SK-MEL-5 (cell line): ENCODE data around the gene AP3S1. TPM values are rescaled to one million over a fixed set of nuclear protein-coding genes. Genes with fewer than 3 reads are reported as not detected.
A peak's percentile ranks its signal among the peaks of the same experiment; 100 is the strongest.
"Not testable (repeated sequence)": the region's sequence is repeated elsewhere in the genome, so short reads cannot be mapped to it uniquely, and the experiment has no call there.

Experiments
- DNase-seq: peaks from one replicate; pipeline ENCODE4 v3.0.0-alpha.2; 2016; ENCODE audit warnings: low read depth, low spot score
- in situ Hi-C: cut with HindIII; loops from 2 replicates; pipeline ENCODE4 v1.10.0; 2016; ENCODE audit warnings: low sequenced_read_pairs, high pct_unique_total_duplicates, low pct_unique_long_range_greater_than_20kb
- polyA plus RNA-seq, 2 experiments: library from polyadenylated mRNA; depleted of rRNA; stranded (reverse); fragments of >200 nt; gene quantifications; 2 replicates each; pipeline ENCODE4 v1.2.3, GENCODE V29; 2015
- total RNA-seq: library from RNA; depleted of rRNA; stranded (reverse); fragments of >200 nt; shearing (Covaris generic); gene quantifications from 2 replicates; pipeline ENCODE4 v1.2.3, GENCODE V29; 2014; rRNA removed

AP3S1 gene
- 80.1 and 96.5 TPM in 2 replicates for total RNA-seq
- 69.6 and 85.3 TPM in 2 replicates for polyA plus RNA-seq (2015; cell fraction: cytosol; rRNA removed)
- 20.9 and 70.4 TPM in 2 replicates for polyA plus RNA-seq (2015; cell fraction: nucleus; rRNA removed)

- in situ Hi-C loops = no loop called here
Measured at GRCh38 chr5:115841382-115842088, at the start of gene AP3S1, which contains the start of gene ATG12. TSS of gene AP3S1 (plus strand) at chr5:115841935. CDS start at chr5:115842038, 103 bp downstream. TSS of gene ATG12 (minus strand) at chr5:115841565. CDS start at chr5:115841552, 13 bp downstream.

DNA sequence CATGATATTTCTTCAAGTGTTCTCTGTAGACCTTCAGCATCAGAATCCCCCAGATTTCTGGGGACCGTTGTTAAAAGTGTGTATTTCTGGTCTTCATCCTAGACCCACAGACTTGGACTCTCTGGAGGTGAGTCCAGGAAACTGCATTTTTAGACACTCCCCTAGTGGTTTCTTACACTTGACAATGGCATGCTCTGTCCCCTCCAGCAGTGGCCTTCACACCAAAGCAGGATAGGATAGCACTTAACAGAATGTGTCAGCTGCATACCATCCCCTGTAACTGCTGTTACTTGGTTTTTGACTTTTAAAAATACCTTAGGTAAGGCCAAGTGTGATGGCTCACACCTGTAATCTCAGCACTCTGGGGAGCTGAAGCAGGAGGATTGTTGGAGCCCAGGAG lies 46.0 kb upstream of the AP3S1 start:
- in situ Hi-C loops = no loop called here
- no peak for DNase-seq

More at GRCh38 chr5:115841382-115842088, at the start of gene AP3S1, which contains the start of gene ATG12:
- peak; percentile 94 for DNase-seq

DNA sequence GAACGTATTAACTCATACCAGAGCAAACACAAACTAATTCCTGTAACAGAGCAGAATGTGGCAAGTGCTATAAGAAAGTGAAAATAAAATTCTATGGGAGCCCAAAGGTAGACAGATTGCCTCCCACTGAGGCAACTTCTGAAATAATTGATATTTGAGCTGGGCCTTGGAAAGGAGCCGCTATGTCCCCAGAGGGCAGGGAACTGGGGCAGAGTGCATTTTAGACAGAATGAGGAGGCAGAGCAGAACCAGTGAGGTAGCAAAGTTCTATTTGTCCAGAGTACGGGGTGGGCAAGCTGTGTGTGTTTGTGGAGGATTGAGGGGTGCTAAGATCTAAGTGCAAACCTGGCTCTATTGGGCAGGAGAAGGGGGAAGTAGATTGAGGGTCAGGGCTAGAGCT lies 45.1 kb upstream of the AP3S1 start:
- no peak for DNase-seq
- in situ Hi-C loops = no loop called here

GRCh38 chr5:115798252-115798651 lies 43.5 kb upstream of the AP3S1 start:
- in situ Hi-C loops = no loop called here

GRCh38 chr5:115800108-115800507 lies 41.6 kb upstream of the AP3S1 start:
- in situ Hi-C loops = no loop called here
- no peak for DNase-seq

More at GRCh38 chr5:115798252-115798651, 43.5 kb upstream of the AP3S1 start:
- DNase-seq = no peak

- no peak for DNase-seq
Measured at GRCh38 chr5:115801152-115801551, 40.6 kb upstream of the AP3S1 start.

GRCh38 chr5:115801984-115802383 lies 39.8 kb upstream of the AP3S1 start:
- no peak for DNase-seq
- in situ Hi-C loops = no loop called here

More at GRCh38 chr5:115801152-115801551, 40.6 kb upstream of the AP3S1 start:
- in situ Hi-C loops = no loop called here

DNA sequence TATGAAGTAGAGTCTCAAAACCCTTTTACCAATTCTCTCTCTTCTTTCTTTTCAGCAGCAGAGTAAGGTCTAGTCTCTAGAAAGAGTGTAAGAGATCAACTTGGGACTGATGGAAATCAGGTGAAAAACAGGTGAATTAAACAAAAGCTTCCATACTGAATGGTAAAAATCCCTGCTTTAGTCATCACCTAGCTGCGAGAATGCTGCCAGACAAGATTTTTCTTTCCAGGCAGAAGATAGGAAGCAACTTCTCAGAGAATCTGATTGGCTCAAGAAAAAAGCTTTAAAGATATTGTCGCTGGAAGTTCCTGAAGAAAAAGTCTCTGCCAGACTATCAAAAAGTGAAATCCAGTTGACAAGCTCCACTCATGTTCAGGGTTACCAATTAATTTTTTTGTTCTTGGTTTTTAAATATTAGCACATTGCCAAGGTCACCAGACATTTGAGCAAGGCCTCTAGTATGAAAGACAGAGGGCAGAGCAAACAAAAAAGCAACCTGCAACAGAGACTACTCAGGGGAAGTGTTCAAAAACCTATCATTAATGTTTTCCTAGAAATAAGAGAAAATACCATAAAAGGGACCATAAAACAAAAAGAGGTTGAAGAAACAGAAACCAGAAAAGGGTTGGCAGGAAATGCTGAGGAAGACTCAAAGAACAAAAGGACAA lies 34.6 kb upstream of the AP3S1 start:
- in situ Hi-C loops = no loop called here
- DNase-seq = no peak

DNA sequence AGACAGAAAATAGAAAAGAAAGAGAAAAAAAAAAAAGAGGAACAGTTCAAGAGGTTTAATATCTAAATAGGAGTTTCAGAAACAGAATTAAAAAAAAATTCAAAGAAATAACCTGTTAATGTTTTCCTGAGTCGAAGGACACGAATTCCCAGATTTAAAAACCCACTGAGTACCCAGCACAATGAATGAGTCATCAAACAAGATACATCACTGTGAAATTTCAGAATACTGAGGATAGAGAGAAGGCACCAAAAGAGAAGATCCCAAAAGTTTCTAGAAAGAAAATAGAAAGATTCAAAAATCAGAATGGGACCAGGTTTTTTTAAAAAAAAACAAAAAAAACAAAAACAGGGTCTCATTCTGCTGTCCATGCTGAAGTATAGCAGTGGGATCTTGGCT lies 34.1 kb upstream of the AP3S1 start:
- in situ Hi-C loops = no loop called here
- DNase-seq = no peak

DNA sequence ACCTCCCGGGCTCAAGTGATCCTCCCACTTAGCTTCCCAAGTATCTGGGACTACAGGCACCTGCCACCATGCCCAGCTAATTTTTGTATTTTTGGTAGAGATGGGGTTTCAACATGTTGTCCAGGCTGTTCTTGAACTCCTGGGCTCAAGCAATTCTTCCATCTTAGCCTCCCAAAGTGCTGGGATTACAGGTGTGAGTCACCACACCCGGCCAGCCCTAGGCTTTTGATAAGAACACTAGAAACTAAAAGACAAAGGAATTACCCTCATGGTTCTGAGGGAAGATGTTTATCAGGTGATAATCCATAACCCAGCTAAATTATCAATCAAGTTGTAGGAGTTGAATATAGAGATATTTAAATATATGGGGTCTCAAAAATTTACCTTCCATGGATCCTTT lies 33.7 kb upstream of the AP3S1 start:
- in situ Hi-C loops, DNase-seq: not testable (repeated sequence)

GRCh38 chr5:115809946-115810345 lies 31.8 kb upstream of the AP3S1 start:
- DNase-seq = no peak
- in situ Hi-C loops = no loop called here

- in situ Hi-C loops = no loop called here
- no peak for DNase-seq
Measured at GRCh38 chr5:115810761-115811160, 31.0 kb upstream of the AP3S1 start.

- in situ Hi-C loops = no loop called here
- no peak for DNase-seq
Measured at GRCh38 chr5:115811406-115811805, 30.3 kb upstream of the AP3S1 start.

DNA sequence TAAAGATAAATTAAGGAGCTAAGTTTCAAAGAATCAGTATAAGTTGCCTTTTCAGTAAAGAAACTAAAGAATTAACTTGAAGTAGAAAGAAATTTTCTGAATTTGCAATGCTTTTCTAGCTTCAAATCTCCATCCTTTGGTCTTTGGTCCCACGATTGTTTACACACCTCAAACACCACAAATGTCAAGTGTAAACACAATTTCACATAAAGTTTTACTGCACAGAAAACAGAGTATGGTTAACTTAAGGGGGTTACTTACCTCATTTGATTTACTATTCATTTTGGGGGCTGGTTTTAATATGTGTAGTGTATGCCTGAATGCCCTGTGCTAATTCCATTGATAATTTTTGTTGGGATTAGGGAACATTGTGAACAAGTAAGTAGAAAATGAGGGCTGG lies 29.4 kb upstream of the AP3S1 start:
- no peak for DNase-seq
- in situ Hi-C loops = no loop called here

DNA sequence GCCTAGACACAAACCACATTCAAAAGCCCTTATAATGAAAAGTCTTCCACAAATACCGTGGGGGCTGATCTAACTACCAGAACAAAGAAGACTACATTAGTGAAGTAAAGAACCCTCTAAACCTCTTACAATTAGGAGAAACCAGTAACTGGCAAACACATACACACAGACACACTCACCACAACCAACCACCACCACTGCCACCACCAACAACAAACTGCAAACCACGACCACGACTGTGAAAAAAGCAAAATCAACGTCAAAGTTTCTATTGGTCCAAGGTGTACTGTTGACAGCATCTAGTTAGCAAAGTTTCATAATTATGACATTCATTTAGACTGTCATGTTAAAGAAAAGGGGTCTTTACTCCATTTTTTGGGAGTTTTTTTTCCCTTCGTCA lies 28.0 kb upstream of the AP3S1 start:
- DNase-seq = peak; percentile 24
- in situ Hi-C loops = no loop called here

- no peak for DNase-seq
- in situ Hi-C loops = no loop called here
Measured at GRCh38 chr5:115815006-115815692, 26.6 kb upstream of the AP3S1 start.

GRCh38 chr5:115815693-115816225 lies 26.0 kb upstream of the AP3S1 start:
- in situ Hi-C loops = no loop called here
- DNase-seq = no peak
